Measurements from ENCODE around the gene NME5.

DNA sequence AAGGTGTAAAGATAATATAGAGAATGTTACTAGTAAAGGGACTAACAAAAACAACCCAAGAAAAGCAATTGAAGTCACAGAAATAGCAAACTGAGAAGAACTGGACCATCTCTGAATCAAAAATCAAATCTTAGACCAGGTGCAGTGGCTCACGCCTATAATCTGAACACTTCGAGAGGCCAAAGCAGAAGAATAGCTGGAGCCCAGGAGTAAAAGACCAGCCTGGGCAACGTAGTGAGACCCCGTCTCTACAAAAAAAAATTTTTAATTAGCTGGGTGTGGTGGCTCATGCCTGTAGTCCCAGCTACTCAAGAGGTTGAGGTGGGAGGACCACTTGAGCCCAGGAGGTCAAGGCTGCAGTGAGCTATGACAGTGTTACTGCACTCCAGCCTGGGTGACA, 28.0 kb downstream of the NME5 start:
- TF ChIP-seq RFX5 (IDR thresholded peaks at IDR 0.05; ENCODE audit: low read depth, low read length) (no peak), SNRNP70 (optimal IDR thresholded peaks at IDR 0.05; ENCODE audit: low read depth, low read length) (no peak), SMC3 (conservative IDR thresholded peaks at IDR 0.05; ENCODE audit: insufficient read depth, low read depth, low read length) (no peak), ZNF232 (CRISPR knock-in tag; IDR thresholded peaks at IDR 0.05) (no peak), POLR2A (conservative IDR thresholded peaks at IDR 0.05) (no peak), KDM1A (IDR thresholded peaks at IDR 0.05) (no peak), JUN (IDR thresholded peaks at IDR 0.05; ENCODE audit: borderline replicate concordance, low read depth, low read length) (no peak), JUN (CRISPR knock-in tag; IDR thresholded peaks at IDR 0.05; ENCODE audit: borderline replicate concordance) (no peak)
- TF ChIP-seq, protein P1, sequence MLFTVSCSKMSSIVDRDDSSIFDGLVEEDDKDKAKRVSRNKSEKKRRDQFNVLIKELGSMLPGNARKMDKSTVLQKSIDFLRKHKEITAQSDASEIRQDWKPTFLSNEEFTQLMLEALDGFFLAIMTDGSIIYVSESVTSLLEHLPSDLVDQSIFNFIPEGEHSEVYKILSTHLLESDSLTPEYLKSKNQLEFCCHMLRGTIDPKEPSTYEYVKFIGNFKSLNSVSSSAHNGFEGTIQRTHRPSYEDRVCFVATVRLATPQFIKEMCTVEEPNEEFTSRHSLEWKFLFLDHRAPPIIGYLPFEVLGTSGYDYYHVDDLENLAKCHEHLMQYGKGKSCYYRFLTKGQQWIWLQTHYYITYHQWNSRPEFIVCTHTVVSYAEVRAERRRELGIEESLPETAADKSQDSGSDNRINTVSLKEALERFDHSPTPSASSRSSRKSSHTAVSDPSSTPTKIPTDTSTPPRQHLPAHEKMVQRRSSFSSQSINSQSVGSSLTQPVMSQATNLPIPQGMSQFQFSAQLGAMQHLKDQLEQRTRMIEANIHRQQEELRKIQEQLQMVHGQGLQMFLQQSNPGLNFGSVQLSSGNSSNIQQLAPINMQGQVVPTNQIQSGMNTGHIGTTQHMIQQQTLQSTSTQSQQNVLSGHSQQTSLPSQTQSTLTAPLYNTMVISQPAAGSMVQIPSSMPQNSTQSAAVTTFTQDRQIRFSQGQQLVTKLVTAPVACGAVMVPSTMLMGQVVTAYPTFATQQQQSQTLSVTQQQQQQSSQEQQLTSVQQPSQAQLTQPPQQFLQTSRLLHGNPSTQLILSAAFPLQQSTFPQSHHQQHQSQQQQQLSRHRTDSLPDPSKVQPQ (CRISPR knock-in tag; IDR thresholded peaks at IDR 0.05; ENCODE audit: borderline replicate concordance), result no peak
- TF ChIP-seq, protein P2, sequence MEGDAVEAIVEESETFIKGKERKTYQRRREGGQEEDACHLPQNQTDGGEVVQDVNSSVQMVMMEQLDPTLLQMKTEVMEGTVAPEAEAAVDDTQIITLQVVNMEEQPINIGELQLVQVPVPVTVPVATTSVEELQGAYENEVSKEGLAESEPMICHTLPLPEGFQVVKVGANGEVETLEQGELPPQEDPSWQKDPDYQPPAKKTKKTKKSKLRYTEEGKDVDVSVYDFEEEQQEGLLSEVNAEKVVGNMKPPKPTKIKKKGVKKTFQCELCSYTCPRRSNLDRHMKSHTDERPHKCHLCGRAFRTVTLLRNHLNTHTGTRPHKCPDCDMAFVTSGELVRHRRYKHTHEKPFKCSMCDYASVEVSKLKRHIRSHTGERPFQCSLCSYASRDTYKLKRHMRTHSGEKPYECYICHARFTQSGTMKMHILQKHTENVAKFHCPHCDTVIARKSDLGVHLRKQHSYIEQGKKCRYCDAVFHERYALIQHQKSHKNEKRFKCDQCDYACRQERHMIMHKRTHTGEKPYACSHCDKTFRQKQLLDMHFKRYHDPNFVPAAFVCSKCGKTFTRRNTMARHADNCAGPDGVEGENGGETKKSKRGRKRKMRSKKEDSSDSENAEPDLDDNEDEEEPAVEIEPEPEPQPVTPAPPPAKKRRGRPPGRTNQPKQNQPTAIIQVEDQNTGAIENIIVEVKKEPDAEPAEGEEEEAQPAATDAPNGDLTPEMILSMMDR (IDR thresholded peaks at IDR 0.05 in 2 of 3, conservative IDR thresholded peaks at IDR 0.05 in 1 of 3; ENCODE audit: insufficient read depth in 2 of 3, low read depth in 1 of 3, low read length in 3 of 3), result no peak
- TF ChIP-seq, protein P3, sequence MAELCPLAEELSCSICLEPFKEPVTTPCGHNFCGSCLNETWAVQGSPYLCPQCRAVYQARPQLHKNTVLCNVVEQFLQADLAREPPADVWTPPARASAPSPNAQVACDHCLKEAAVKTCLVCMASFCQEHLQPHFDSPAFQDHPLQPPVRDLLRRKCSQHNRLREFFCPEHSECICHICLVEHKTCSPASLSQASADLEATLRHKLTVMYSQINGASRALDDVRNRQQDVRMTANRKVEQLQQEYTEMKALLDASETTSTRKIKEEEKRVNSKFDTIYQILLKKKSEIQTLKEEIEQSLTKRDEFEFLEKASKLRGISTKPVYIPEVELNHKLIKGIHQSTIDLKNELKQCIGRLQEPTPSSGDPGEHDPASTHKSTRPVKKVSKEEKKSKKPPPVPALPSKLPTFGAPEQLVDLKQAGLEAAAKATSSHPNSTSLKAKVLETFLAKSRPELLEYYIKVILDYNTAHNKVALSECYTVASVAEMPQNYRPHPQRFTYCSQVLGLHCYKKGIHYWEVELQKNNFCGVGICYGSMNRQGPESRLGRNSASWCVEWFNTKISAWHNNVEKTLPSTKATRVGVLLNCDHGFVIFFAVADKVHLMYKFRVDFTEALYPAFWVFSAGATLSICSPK (IDR thresholded peaks at IDR 0.05; ENCODE audit: borderline replicate concordance), result no peak
